GM12891 (cell line): ENCODE measurements around the gene EEF1E1.

Experiments
- POLR2A ChIP-seq: IDR thresholded peaks from 2 replicates; pipeline ENCODE4 v1.6.1; 2011; ENCODE audit warnings: low read depth, low read length, control low read depth
- POLR2AphosphoS5 ChIP-seq: IDR thresholded peaks from 2 replicates; pipeline ENCODE4 v1.6.1; 2011; ENCODE audit warnings: low read depth, low read length, control low read depth
- POU2F2 ChIP-seq: IDR thresholded peaks from 2 replicates; pipeline ENCODE4 v1.6.1; 2011; ENCODE audit warnings: low read depth, mild to moderate bottlenecking, control low read depth, low read length, moderate library complexity
- SPI1 ChIP-seq: IDR thresholded peaks from 2 replicates; pipeline ENCODE4 v1.6.1; 2011; ENCODE audit warnings: low read depth, low read length, control low read depth
- TAF1 ChIP-seq: IDR thresholded peaks from 2 replicates; pipeline ENCODE4 v1.6.1; 2011; ENCODE audit warnings: low read depth, low read length, control low read depth

DNA sequence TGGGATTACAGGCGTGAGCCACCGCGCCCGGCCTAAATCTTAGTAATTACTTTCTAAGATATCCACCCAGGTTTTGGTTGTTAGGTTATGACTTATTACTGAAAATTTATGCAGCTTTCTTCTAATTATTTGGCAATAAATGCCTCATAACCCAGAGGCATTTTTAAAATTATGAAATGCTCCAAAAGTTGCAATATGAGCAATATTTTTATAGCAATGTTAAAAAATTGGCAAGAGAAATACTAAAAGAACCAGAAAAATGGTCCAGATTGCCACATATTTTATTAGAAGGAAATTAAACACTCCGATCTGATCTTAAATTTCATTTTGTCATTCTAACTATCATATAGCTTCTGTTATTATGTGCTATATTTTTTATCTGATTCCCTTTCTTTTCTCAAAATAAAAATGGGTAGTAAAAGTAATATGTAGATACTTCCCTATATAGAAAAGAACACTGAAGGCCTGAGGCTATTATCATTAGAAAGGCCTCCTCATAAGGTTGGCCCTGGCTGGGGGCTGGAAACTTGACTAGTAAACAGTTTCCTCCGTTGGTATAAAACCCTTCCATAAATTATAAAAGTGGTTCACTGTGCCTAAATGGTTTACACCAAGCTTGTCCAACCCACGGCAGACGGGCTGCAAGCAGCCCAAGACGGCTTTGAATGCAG lies 60.3 kb downstream of the EEF1E1 start:
- TF ChIP-seq POLR2A (no peak), POLR2AphosphoS5 (no peak), POU2F2 (no peak), TAF1 (no peak), SPI1 (no peak)
